Measurements from ENCODE around the gene DNAJB9.

DNA sequence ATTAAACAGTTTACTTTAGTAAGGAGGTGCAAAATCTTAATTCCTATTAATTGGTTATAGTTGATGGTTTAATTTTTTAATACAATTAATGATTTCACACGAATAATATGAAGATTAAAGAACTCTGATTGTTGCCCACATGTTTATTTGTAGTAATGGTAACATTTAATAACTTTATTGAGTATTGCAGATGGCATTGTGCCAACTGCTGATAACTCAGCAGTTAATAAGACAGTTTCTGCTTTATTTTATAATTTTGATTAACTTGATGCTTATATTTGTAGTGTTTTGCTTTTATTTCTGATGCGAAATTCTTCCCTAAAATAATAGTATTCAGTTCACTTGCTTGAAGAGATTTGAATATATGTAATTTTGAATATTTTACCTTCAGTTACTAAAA is 2.8 kb downstream of the DNAJB9 start:
- no peak for TF ChIP-seq EZH2 (IDR thresholded peaks at IDR 0.05; ENCODE audit: insufficient read depth, poor library complexity, severe bottlenecking)
- TF ChIP-seq EZH2phosphoT487 (IDR thresholded peaks at IDR 0.05; ENCODE audit: insufficient read depth, low read depth), result no peak

All from GM23248 (cell line).